CD4-positive, alpha-beta T cell treated with Interleukin-15 for 4 hours (primary cell): ENCODE measurements around the gene THSD8.
"Not testable (repeated sequence)": the region's sequence is repeated elsewhere in the genome, so short reads cannot be mapped to it uniquely, and the experiment has no call there.

ENCODE experiments used
- DNase-seq: peaks from one replicate; pipeline ENCODE4 v3.0.0-alpha.2; 2020; ENCODE audit warnings: low spot score

Gene THSD8

DNA sequence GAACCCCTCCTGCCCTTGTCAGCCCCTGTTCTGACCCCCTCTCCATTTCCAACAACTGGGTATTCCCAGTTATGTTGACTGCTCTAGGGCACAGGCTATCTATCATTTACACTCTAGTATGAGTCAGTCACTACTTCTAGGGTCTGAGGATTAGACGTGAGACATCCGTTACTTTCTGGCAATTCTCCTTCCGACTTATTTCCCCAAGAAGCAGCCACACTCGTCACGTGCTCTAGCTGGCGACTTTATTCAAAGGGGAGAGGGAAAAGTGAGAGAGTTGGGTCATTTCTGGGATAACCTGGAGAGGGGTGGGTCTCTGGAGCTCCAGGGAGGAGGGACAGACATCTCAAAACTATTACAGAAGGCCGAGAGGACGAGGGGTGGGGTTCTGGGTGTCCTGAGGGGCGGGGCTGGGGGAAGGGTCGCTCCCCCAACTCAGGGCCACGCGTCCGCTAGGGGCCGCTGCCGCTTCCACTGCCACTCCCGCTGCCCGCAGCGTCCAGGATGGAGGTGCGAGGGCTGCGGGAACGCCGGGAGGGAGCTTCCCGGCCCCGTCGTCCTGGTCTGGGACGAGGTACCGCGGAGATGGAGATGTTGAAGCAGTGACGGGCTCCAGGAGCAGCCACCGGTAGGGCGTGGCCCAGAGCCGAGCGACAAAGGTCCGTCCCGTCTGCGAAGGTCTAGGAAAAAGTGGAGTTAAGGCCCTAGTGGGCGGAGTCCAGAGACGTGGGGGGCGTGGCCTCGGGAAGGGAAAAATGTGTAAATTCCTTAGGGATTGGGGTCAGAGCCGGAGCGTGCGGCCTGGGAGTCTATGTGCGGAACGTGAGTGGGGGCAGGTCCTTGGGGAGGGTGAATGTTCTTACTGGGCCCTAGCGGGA, 23.6 kb downstream of the THSD8 start:
- DNase-seq = no peak

DNA sequence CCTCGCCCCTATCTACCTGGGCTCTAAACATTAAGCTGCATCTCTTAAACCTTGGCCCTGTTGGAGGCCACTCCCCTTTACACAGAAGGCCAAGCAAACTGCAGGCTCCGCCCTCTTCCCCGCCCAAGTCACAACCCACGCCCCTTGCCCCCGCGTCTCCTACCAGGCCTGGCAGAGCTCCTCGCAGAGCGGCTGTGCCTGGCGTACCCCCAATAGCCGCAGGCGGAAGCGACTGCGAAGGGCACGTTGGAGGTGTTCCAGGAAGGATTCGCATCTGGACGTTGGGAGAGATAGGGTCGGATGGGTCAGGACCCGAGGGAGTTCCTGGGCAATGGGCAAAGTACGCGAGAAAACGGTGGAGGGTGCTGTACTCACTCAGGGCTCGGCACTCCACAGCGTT, 26.6 kb downstream of the THSD8 start:
- DNase-seq = no peak

DNA sequence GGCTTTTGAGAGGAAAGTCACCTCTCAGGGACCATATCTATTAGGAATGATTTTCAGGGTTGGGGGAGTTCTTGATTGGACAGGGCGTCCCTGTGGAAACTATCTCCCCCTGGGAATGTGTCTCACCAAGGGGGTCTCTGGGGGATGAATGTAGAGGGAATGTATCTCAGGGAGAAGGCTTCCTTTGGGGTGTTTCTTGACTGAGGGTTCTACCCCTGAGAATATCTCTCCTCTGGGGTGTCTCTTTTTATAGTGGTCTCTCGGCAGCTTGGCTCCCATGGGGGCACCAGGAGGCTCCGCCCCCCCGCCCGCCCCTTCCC, 31.5 kb downstream of the THSD8 start:
- DNase-seq = no peak

DNA sequence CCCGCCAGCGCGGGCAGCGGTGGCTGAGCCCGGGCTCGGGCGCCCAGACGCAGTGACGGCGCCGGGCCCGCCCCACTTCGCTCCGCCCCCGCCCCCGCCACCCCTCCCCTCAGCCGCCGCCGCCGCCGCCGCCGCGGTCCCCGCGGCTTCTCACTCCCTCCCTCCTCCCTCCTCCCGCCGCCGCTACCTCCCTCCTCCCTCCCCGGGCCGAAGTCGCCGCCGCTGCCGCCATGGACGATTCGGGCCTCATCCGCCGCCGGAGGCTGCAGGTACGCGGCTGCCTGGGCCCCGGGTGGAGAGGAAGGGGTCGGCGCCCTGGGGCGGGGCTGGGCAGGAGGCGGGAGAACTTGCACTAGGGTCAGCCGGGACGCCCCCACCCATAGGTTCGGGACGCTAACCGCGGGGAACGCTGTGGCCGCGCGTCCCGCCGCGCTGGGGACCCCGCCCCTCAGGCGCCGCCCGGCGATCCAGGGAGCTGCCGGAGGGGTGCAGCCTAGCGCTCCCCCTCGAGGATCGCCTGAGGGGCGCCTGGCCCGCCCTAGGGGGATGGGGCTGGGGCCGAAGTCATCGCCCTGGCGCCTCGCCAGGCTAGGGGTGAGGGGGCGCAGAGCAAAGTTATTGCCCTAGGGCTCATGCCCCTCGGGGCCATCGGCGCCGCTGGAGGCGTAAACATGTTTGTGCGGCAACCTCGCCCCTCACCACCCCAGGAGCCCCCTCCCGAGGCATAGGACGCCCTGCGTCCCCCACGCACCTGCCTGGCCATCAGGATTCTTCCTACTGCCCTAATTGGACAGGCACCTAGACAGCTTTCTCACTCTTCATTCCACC, 32.1 kb downstream of the THSD8 start:
- DNase-seq = peak; percentile 27

DNA sequence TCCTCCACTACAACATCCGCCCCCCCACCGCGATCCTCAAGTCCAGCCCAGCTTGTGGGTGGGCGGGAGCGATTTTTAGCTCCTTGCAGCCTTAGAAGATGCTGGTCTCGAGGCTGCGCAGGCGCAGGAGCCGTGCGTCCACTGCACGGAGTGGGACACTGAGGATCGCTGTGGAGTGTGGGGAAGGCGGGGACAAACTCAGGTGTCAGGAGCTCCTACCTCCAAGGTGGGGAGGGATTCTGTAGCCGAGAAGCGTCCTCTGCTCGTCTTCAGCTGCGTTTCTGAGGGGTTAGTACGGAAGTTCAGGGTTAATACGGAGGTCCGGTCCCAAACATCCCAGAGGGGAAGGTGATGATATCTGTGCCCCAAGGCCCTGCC, 32.7 kb downstream of the THSD8 start, which contains the start of gene RTBDN:
Gene RTBDN (minus strand): TSS at position 14 of the 378 bp plus-strand sequence. CDS start 4,600 bp downstream, outside the sequence.
- no peak for DNase-seq

DNA sequence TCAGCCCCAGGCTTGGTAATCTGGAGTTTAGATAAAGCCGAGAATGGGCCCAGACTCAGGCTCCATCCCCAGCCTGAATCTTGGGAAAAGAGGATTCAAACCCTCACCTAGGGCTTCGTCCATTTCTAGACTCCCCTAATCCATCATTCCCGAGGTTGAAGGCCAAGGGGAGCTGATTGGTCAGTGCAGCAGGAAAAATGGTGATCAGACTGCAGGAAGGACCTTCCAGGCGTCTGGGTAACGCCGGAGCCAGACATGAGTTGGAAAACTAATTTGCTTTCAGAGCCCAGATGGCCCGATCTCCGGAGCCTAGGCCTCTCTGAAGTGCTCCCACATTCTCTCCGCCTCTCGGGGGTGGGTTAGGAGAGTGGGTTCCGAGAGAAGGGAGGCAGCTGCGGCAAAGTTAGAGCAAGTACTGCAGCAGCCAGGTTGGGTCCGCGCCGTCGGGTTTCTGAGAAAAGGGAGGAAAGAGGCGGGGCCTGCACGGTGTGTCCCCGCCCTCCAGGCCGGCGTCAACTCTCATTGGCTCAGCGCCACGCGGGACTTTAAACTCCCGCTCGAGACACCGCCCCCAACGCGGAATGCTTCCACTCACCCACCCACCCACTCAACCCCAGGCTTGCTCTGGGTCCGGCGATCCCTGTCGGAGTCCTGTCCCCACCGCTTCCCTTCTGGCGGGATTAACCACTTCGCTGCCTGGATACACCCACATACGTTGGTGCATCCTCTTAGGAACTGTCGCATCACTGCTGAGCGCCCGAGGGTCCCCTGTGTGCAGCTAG, 33.3 kb downstream of the THSD8 start:
- DNase-seq = no peak

DNA sequence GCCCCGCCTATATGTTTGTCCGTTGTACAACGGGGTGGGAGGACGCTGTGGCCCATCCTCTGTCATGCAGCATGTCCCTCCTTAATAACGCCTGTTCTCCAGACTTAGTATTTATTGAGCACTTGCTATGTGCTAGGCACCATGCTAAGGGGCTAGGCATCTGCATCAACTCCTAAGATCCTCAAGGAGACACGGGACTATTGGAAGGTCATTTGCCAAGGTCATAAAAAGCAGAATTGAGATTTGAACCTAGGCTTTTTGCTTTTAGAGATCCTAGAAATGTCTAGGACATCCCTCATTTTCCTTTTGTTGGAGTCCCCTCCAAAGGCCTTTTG, 34.6 kb downstream of the THSD8 start:
- DNase-seq = no peak

DNA sequence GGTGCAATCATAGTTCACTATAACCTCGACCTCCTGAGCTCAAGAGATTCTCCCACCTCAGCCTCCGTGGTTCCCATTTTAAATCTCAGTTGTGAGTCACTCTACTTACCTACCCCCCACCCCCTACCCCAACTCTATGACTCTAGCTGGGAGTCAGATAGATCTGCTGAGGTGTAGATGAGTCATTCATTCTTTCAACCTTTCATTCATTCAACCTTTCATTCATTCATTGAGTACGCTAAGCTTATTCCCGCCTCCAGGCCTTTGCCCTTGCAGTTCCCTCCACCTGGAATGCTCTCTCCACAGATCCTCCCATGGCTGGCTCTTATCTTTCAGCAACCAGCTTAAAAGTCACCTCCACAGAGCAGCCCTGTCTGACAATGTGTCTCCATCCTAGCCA, 35.4 kb downstream of the THSD8 start:
- DNase-seq = no peak

DNA sequence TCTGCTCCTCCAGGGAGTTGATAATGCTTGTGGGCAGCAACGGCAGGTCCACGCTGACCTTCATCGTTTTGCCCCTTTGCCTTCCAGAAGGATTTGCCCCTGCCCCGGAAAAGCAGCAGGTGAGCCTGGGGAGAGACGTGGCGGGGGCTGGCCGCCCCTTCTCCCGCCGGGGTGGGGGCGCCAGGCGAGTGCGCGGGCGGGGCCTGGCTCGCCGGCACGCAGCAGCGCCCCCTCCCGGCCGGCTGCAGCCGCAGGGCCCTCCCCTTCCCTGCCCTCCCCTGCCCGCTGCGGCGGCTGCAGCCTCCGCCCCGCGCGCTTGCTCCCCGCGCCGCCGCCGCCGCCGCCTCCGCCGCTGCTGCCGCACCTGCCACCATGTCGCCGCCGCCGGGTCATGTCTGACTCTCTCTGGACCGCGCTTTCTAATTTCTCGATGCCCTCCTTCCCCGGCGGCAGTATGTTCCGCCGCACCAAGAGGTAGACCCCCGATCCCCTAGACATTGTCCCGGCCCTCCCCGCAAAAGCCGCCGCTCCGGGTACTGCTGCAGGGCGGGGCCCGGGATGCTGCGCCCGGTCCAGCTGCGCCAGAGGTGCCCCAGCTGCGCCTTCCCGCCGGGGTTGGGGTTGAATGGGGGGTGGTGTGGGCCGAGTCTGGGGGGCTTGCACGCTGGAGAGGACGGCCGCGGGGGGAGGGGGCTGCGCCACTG, 36.5 kb downstream of the THSD8 start, which contains the start of gene MAST1:
Gene MAST1 (plus strand): TSS at position 334 of the 704 bp plus-strand sequence. CDS start 58 bp downstream, at position 392.
- peak; percentile 25 for DNase-seq

DNA sequence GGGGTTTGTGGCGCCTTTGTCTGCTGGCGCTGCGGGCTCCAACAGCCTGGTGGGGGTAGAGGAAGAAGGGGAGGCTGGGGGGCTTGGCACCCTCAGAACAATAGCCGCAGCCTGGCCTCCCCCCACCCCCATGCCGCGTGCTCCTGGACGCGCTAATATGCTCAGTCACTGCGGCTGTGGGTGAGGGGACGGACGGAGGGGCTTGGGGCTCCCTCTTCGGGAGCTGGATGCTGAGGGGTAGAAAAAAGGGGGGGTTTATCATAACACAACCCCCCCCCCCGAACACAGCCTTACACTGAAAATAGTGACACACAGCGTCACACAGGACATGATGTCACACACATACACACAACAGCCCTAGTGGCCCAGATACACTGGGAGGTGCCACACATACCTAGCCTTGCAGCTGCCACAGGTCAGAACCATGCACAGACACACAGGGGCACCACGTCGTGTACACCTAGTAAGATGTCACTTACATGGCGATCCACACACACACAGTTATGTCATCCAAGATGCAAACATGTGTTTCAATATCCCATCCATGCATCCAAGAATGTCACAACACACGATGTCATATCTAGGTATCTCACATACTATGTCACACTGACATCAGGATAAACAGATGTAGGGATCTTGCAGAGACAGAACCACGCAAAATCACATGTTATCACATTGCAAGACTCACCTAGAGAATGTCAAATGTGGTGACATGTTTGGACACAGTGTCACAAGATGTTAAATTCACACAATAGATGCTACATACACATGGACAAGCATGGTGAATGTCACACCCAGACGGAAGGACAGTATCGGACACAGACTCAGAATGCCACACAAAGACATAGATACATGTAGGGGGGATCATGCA, 37.3 kb downstream of the THSD8 start:
- no peak for DNase-seq

DNA sequence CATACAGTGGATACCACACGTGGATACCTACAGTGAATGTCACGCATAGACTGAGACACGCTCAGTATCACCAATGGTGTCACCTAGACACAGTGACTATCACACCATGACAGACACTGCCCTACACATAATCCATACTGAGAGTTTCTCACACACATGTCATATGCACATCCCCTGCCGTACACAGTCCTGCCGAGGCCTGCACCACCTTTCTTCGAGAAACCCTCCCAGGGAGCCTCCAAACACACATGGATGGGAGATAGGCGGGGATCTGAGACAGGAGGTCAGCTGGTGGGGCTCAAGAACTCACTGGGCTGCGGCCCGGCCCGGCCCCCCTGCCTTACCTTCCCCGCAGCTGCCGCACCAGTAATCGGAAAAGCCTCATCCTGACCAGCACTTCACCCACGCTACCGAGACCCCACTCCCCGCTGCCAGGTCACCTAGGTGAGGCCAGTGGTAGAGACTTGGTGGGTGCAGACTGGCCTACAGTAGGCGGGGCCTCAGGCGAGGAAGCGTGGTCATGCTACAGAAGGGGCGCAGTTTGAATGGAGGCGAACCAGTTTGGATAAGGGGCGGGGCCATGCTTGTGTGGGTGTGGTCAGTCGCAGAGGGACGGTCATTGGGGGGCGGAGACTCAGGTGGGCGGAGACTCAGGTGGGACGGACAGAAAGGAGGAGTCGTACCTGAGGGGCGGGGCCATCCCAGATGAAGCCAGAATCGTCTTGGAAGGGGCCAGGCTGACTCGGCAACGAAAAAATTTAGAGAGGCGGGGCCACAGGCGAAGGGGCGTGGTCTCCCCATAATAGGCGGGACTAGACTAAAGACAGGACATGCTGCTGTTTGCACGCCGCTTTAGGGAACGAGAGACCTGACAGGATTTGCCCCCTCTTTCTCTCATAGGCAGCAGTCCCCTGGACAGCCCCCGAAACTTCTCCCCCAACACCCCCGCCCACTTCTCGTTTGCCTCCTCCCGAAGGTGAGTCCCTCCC, 38.5 kb downstream of the THSD8 start:
- no peak for DNase-seq

DNA sequence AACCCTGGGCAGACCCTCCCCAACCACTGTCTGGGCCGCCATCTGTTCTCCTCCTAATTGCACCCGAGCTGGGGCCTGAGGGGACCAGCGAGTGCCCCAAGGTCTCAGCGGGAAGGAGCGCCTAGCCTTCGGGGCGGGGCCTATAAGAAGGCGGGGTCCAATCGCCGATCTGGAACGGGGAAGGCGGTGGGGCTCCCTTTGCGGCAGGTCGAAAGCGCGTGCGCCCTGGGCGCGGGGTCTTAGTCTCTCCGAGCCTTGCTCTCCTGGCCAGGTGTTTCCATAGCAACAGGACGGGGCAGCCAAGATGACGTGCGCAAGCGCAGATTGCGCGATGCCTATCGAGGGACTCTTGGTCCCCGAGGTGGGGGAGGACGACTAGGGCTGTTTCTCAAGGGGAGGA, 39.2 kb downstream of the THSD8 start:
- no peak for DNase-seq

DNA sequence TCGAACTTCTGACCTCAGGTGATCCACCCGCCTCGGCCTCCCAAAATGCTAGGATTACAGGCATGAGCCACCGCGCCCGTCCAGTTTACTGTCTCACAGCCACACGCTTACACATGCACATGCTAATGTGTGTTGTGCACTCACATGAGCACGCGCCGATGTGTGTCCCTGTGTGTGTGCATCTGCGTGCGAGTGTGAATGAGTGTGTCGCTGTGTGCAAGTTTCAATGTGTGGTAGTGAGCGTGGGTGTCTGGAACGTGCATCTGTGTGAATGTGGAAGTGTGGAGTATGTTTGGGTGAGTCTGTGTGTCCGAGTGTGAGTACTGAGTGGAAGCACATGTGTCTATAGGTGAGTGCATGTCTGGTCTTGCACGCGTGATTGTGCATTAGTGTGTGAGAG, 40.6 kb downstream of the THSD8 start:
- DNase-seq = no peak

DNA sequence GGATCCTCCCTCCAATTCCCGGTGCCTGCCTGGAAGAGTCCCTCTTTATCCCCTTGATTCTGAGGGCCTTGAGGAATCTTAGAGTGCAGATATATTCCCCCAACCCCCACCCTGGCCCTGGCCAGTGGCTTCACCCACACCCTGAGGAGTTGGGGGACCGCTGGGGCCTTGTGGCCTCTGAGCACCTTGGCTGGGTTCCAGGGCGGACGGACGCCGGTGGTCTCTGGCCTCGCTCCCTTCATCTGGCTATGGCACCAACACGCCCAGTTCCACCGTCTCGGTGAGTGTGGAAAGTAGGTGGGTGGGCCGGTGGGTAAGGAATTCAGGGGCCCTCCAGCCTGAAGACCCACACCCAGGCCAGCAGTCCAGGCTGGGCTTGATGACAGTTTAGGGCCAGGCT, 41.5 kb downstream of the THSD8 start:
- no peak for DNase-seq

DNA sequence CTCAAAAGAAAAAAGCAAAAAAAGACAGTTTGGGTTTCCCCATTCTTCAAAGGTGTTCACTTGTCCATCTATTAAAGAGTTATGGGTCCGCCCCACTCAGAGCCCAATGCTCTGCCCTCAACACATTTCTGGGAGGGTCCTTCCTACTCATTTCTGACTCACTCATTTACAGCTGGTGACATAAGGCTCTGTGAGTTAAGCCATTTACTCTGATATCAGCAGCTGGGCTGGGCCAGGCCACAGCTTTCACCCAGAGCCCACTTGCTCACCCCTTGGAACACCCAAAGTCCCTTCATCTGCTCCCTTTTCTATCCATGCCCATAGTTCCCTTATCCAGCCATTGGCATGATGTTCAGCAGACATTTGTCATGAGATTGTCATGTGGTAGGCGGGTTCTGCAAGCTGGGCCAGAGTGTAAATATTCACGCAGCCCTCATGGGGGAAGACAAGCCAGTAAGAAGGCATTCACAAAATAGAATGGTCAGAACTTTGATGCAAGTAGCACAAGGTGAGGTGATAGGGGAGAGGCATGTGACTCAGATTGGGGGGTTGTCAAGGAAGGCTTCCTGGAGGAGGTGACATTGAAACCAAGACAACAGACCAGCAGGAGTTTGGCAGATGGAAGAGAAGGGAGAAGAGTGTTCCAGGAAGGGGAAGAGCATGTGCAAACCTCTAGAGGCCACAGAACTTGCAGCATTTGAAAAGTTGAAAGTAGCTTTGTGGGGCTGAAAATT, 42.3 kb downstream of the THSD8 start:
- no peak for DNase-seq

DNA sequence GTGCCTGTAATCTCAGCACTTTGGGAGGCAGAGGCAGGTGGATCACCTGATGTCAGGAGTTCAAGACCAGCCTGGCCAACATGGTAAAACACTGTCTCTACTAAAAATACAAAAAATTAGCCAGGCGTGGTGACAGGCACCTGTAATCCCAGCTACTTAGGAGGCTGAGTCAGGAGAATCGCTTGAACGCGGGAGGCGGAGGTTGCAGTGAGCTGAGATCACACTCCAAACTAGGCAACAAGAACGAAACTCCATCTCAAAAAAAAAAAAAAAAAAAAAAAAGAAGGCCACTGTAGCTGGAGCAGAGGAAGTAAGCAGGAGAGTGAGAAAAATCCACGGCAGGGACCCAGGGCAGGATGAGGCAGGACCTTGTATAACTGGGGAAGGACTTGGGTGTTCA, 44.7 kb downstream of the THSD8 start:
- DNase-seq = not testable (repeated sequence)

DNA sequence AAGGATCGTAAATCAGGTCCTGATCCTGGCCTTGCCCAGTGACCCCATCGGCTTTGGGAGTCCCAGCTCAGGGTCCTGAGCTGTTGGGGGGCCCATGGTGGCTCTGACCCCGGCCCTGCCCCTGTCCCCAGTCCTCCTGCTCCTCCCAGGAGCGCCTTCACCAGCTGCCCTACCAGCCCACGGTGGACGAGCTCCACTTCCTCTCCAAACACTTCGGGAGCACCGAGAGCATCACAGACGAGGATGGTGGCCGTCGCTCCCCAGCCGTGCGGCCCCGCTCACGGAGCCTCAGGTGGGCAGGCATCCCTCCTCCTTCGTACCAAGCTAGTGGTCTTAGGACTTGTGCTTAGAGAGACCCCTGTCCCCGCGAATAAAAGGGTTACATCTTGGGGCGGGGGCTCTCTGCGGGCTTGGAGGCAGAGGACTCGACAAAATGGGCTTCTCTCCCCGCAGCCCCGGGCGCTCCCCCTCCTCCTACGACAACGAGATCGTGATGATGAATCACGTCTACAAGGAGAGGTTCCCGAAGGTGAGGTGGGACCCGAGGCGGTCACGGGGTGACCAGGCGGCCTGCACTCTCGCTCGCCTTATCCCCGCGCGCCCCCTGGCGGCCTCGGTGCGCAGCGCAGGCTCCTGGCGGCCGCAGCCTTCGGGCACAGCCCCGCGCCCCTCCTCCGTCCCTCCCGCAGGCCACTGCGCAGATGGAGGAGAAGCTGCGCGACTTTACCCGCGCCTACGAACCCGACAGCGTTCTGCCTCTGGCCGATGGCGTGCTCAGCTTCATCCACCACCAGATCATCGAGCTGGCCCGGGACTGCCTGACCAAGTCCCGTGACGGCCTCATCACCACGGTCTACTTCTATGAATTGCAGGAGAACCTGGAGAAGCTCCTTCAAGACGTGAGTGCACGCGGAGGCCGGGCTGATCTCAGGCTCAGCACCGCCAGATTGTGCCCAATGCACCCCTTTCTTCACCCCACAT, 45.6 kb downstream of the THSD8 start:
- DNase-seq = peak; percentile 84
